WERI-Rb-1 (cell line): ENCODE data around the gene CCDC51.

ENCODE experiments used
- DNase-seq: peaks from one replicate; pipeline ENCODE4 v3.0.0-alpha.2; 2020
- H3K27ac ChIP-seq: fragments of 250-450 bp; sonication (Bioruptor Pico); 2 replicates; pipeline ENCODE4 v1.5.1; 2020; ENCODE audit warnings: mild to moderate bottlenecking, moderate library complexity
- H3K27me3 ChIP-seq: fragments of 250-450 bp; sonication (Bioruptor Pico); 2 replicates; pipeline ENCODE4 v1.5.1; 2021; ENCODE audit warnings: mild to moderate bottlenecking, low read depth, moderate library complexity; ENCODE audit not compliant: insufficient read depth, severe bottlenecking
- H3K36me3 ChIP-seq: fragments of 250-450 bp; sonication (Bioruptor Pico); 2 replicates; pipeline ENCODE4 v1.5.1; 2020; ENCODE audit warnings: mild to moderate bottlenecking, moderate library complexity
- H3K4me3 ChIP-seq: 2 replicates; pipeline ENCODE4 v1.5.1; 2011; ENCODE audit warnings: low read depth, mild to moderate bottlenecking, control low read depth, low read length
- H3K9me3 ChIP-seq: fragments of 250-450 bp; sonication (Bioruptor Pico); 2 replicates; pipeline ENCODE4 v1.5.1; 2021; ENCODE audit warnings: mild to moderate bottlenecking, moderate library complexity; ENCODE audit not compliant: severe bottlenecking
- TF ChIP-seq, protein P1 (sequence below): IDR thresholded peaks from 2 replicates; pipeline ENCODE4 v1.5.1; 2011; ENCODE audit warnings: low read depth, mild to moderate bottlenecking, control low read depth, inconsistent platforms, low read length

The CCDC51 gene

DNA sequence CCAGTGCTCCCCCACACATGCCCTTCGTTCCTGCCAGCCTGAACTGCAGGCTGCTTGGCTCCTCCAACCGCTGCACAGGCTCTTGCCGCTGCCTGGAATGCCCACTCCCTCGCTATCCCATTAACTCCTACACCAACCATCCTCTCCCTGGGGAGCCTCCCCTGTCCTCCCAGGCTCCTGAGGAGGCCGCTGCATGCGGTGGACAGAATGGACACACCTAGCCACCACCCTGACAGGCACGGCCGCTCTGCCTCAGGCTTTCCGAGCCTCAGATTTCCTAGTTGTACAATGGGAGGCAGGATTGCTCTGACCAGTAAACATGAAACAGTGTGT is 12.3 kb downstream of the CCDC51 start:
- Histone ChIP-seq H3K27me3 (no peaks in the 10 kb centered on the region), H3K36me3 (peaks cover 34% of the 10 kb centered on the region), H3K27ac (no peak overlapping the region), H3K4me3 (no peak overlapping the region), H3K9me3 (no peaks in the 10 kb centered on the region)
- TF ChIP-seq, protein P1, sequence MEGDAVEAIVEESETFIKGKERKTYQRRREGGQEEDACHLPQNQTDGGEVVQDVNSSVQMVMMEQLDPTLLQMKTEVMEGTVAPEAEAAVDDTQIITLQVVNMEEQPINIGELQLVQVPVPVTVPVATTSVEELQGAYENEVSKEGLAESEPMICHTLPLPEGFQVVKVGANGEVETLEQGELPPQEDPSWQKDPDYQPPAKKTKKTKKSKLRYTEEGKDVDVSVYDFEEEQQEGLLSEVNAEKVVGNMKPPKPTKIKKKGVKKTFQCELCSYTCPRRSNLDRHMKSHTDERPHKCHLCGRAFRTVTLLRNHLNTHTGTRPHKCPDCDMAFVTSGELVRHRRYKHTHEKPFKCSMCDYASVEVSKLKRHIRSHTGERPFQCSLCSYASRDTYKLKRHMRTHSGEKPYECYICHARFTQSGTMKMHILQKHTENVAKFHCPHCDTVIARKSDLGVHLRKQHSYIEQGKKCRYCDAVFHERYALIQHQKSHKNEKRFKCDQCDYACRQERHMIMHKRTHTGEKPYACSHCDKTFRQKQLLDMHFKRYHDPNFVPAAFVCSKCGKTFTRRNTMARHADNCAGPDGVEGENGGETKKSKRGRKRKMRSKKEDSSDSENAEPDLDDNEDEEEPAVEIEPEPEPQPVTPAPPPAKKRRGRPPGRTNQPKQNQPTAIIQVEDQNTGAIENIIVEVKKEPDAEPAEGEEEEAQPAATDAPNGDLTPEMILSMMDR = no peak
- no peak for DNase-seq

DNA sequence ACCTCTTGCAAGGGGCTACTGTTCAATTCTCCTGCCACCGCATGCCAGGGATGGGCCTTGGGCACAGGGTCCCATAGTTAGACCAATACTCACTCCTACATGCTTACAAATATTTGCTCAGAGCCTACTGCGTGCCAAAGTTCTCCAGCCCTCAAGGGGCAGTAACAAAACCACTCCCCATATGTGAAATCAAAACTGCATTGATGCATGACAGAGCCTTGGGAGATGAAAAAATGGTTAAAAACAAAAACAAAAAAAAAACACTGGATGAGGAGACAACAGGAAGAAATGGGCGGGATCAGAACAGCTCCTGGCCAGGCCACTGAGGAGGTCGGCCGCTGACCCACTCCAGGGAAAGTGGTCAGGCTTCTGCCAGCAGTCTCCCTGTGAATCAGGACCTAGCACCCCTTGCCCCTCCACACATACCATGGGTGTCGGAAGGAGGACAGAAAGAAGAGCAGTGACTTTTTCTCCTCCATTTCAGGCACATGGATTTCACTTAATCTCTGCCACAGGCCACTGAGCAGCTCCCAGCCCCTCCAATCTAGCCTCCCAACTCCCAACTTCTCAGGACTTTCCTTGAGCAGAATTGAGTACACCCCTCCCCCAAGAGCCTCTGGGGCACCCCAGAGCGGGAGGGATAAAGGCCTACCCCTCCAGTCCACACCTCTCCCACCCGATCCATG is 12.8 kb downstream of the CCDC51 start:
- Histone ChIP-seq H3K4me3 (no peak overlapping the region), H3K27me3 (no peaks in the 10 kb centered on the region), H3K36me3 (peaks cover 30% of the 10 kb centered on the region), H3K9me3 (no peaks in the 10 kb centered on the region), H3K27ac (no peak overlapping the region)
- TF ChIP-seq, protein P1 = no peak
- DNase-seq = no peak

DNA sequence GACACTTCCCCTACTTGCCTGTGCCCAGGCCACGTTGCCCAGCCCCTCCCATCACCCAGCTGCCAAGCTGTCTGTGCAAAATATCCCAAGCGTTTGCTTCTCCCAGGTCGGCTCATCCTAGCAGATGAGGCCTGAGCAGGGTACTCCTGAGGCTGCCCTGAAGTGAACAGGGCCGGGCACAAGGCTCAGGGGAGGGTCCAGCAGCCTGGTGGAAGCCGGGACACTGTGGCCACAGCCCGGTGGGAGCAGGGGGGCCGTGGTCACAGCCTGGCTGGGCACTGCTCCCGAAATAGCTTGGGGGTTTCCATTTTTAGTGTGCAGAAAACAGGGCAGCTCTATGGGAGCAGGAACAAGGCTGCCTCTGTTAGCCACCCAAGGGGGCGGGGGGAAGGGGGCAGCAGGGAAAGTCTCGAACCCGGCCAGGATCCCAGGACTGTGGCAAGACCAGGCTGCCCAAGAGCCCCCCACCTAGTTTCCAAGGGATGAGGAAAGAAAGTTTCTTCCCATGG is 13.5 kb downstream of the CCDC51 start:
- TF ChIP-seq, protein P1 = no peak
- Histone ChIP-seq H3K9me3 (no peaks in the 10 kb centered on the region), H3K27me3 (no peaks in the 10 kb centered on the region), H3K27ac (no peak overlapping the region), H3K36me3 (peaks cover 27% of the 10 kb centered on the region), H3K4me3 (no peak overlapping the region)
- DNase-seq = no peak

DNA sequence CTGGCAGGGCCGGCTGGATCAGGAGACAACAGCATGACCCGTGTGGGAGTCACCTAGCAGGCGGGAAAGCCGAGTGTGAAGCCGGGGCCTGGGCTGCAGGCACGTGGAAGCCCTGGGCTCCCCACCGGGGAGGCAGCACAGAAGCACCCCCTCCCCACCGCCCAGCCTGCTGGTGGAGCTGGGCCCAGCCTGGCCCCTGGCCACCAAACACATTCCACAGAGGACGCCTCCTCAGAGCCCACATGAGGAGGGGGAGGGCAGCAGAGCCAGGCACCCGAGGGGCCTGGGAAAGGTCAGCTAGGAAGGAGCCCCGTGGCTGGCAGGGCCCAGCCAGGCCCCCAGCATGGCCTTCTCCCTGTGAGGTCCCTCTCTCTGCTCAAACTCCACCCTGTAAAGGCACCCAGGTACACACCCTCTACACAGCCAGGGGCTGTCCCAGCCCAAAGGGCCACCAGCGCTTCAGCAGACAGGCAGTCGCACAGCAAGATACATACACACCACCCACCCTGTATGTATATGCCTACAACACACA is 14.6 kb downstream of the CCDC51 start:
- DNase-seq = no peak
- TF ChIP-seq, protein P1 = no peak
- Histone ChIP-seq H3K27ac (no peak overlapping the region), H3K4me3 (no peak overlapping the region), H3K36me3 (peaks cover 32% of the 10 kb centered on the region), H3K27me3 (no peaks in the 10 kb centered on the region), H3K9me3 (no peaks in the 10 kb centered on the region)

DNA sequence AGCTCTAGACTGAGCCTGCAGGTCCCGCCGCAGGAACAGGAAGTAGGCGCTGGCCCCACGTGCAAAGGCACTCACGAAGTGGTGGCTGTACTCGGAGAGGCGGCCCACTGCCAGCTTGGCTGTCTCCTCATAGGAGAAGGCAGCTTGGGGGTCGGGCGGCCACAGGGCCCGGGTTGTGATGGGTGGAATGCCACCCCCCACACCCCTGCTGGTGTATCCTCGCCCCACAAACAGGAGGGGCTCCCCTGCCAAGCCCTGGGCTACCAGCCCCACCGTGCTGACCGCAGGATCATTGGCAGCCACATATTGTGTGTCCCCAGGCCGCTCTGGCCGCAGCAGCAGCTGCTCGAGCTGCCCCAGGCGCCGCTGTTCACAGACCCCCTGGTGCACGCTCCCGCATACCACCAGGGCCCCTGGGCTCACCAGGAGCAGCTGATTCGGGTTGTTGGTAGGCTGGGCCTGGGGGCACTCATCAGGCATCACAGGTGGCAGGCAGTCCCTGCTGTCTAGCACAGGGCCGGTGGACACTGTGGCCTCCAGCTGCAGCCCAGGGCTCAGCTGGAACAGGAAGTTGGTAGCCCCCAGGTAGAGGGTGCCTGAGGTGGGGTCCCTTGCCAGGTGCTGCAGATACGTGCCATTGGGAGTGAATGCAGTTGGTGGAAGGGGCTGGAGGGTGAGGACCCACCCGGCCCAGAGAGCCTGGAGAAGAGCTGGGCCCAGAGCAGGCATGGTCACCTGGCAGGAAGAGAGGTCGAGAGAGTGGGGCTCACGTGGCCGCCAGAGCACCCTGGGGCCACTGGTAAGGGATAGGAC is 15.8 kb downstream of the CCDC51 start:
- TF ChIP-seq, protein P1 = no peak
- DNase-seq = no peak
- Histone ChIP-seq H3K9me3 (no peaks in the 10 kb centered on the region), H3K4me3 (no peak overlapping the region), H3K27me3 (no peaks in the 10 kb centered on the region), H3K27ac (no peak overlapping the region), H3K36me3 (peaks cover 38% of the 10 kb centered on the region)
